ENCODE data around the gene FYTTD1. TPM values are rescaled to one million over a fixed set of nuclear protein-coding genes. Genes with fewer than 3 reads are reported as not detected.
"Not testable (repeated sequence)": the region's sequence is repeated elsewhere in the genome, so short reads cannot be mapped to it uniquely, and the experiment has no call there.

Gene FYTTD1
- total and polyA plus RNA-seq, 2 donors (not counting 1 experiment from before 2014, with no cell fraction given): 6.2 to 110 TPM

- Histone ChIP-seq H3K9ac (ENCODE audit: low read length) (no peak overlapping the region), H3K27me3 (replicated peaks in 1 of 4; ENCODE audit: control extremely low read depth in 1 of 4, control insufficient read depth in 3 of 4, insufficient read depth in 4 of 4, low read length in 3 of 4) (no peaks in the 10 kb centered on the region), H3K79me2 (ENCODE audit: control insufficient read depth, insufficient read depth, low read length) (peaks cover 84% of the 10 kb centered on the region), H3K27ac (ENCODE audit: low read length in 2 of 2) (peak overlapping the region; percentile 4 to 60), H3K4me1 (ENCODE audit: control insufficient read depth in 2 of 2, insufficient read depth in 2 of 2, low read length in 2 of 2) (peaks cover 47 to 54% of the 10 kb centered on the region in 2 donors), H4K20me1 (ENCODE audit: control insufficient read depth, insufficient read depth, low read length, poor library complexity, severe bottlenecking) (peaks cover 34% of the 10 kb centered on the region), H3K4me2 (replicated peaks; ENCODE audit: low read depth, low read length, poor library complexity, severe bottlenecking) (no peak overlapping the region), H3K36me3 (replicated peaks in 1 of 2; ENCODE audit: control extremely low read depth in 1 of 2, control insufficient read depth in 1 of 2, extremely low read depth in 1 of 2, insufficient read depth in 2 of 2, low read length in 1 of 2) (peaks cover 2 to 11% of the 10 kb centered on the region in 2 experiments), H2AFZ (ENCODE audit: insufficient read depth, low read depth, low read length, poor library complexity, severe bottlenecking) (no peak overlapping the region), H3K9me3 (ENCODE audit: control extremely low read depth in 1 of 3, control insufficient read depth in 2 of 3, insufficient read depth in 1 of 3, low read length in 2 of 3) (peaks cover 0 to 2% (median 0%) of the 10 kb centered on the region in 3 donors), H3K4me3 (ENCODE audit: control extremely low read depth in 1 of 5, extremely low read depth in 1 of 5, insufficient read depth in 1 of 5, low read depth in 2 of 5, low read length in 4 of 5) (no peak overlapping the region)
- no peak for TF ChIP-seq CTCF (IDR thresholded peaks at IDR 0.05)
- no peak for TF ChIP-seq EZH2 (IDR thresholded peaks at IDR 0.05; ENCODE audit: borderline replicate concordance, insufficient read depth, low read depth, low read length, poor library complexity, severe bottlenecking)
- POLR2A ChIA-PET: interaction anchor here (0.6 to 1.1 kb wide), 3 partner anchors 18 to 37 kb away, joined by 3 to 4 read pairs (median 3); no protein-coding TSS in a partner anchor
- WGBS (ENCODE audit: insufficient coverage): no CpG with 5 or more reads among the region's 2 CpGs
- DNase-seq (no peak), ATAC-seq (ENCODE audit: low read depth) (no peak)
- Mint-ChIP-seq H3K27ac (peak overlapping the region; percentile 27), H3K27me3 (no peaks in the 10 kb centered on the region), H3K9me3 (ENCODE audit: insufficient read depth) (no peaks in the 10 kb centered on the region), H3K4me1 (peaks cover 61% of the 10 kb centered on the region), H3K4me3 (no peak overlapping the region)
- intact Hi-C loops (cut with micrococcal nuclease): no loop called here
- CTCF ChIA-PET: interaction anchor here (0.9 kb wide), 1 partner anchor 54 kb away, joined by 3 read pairs; no protein-coding TSS in a partner anchor
Measured at GRCh38 chr3:197730200-197730599, 19.5 kb upstream of the FYTTD1 start.

- CTCF ChIA-PET; intact Hi-C loops (cut with micrococcal nuclease); H3K9me3 ChIP-seq (ENCODE audit: control extremely low read depth in 1 of 3, control insufficient read depth in 2 of 3, insufficient read depth in 1 of 3, low read length in 2 of 3); H3K4me2 ChIP-seq (replicated peaks; ENCODE audit: low read depth, low read length, poor library complexity, severe bottlenecking); DNase-seq; H3K27ac ChIP-seq (ENCODE audit: low read length in 2 of 2); H3K9me3 Mint-ChIP-seq (ENCODE audit: insufficient read depth); H3K27me3 ChIP-seq (replicated peaks in 1 of 4; ENCODE audit: control extremely low read depth in 1 of 4, control insufficient read depth in 3 of 4, insufficient read depth in 4 of 4, low read length in 3 of 4); H3K4me3 ChIP-seq (ENCODE audit: control extremely low read depth in 1 of 5, extremely low read depth in 1 of 5, insufficient read depth in 1 of 5, low read depth in 2 of 5, low read length in 4 of 5); H2AFZ ChIP-seq (ENCODE audit: insufficient read depth, low read depth, low read length, poor library complexity, severe bottlenecking); H3K9ac ChIP-seq (ENCODE audit: low read length); H3K27me3 Mint-ChIP-seq; ATAC-seq (ENCODE audit: low read depth): not testable (repeated sequence)
- Mint-ChIP-seq H3K27ac (peak overlapping the region; percentile 83), H3K4me3 (peak overlapping the region; percentile 45), H3K4me1 (peaks cover 60% of the 10 kb centered on the region)
- peaks cover 53 to 60% of the 10 kb centered on the region in 2 donors for H3K4me1 ChIP-seq (ENCODE audit: control insufficient read depth in 2 of 2, insufficient read depth in 2 of 2, low read length in 2 of 2)
- POLR2A ChIA-PET: interaction anchor here (0.6 kb wide), 2 partner anchors 17 to 37 kb away, joined by 3 to 4 read pairs; no protein-coding TSS in a partner anchor
- peaks cover 2 to 11% of the 10 kb centered on the region in 2 experiments for H3K36me3 ChIP-seq (replicated peaks in 1 of 2; ENCODE audit: control extremely low read depth in 1 of 2, control insufficient read depth in 1 of 2, extremely low read depth in 1 of 2, insufficient read depth in 2 of 2, low read length in 1 of 2)
- H4K20me1 ChIP-seq (ENCODE audit: control insufficient read depth, insufficient read depth, low read length, poor library complexity, severe bottlenecking): peaks cover 34% of the 10 kb centered on the region
- peaks cover 84% of the 10 kb centered on the region for H3K79me2 ChIP-seq (ENCODE audit: control insufficient read depth, insufficient read depth, low read length)
- WGBS (ENCODE audit: insufficient coverage): no CpG with 5 or more reads among the region's 5 CpGs
Measured at GRCh38 chr3:197730770-197731169, 18.9 kb upstream of the FYTTD1 start.

- H3K9ac ChIP-seq (ENCODE audit: low read length); H3K4me2 ChIP-seq (replicated peaks; ENCODE audit: low read depth, low read length, poor library complexity, severe bottlenecking); H3K9me3 ChIP-seq (ENCODE audit: control extremely low read depth in 1 of 3, control insufficient read depth in 2 of 3, insufficient read depth in 1 of 3, low read length in 2 of 3); CTCF ChIA-PET; H3K27me3 Mint-ChIP-seq; intact Hi-C loops (cut with micrococcal nuclease); H3K4me3 ChIP-seq (ENCODE audit: control extremely low read depth in 1 of 5, extremely low read depth in 1 of 5, insufficient read depth in 1 of 5, low read depth in 2 of 5, low read length in 4 of 5); DNase-seq; H3K4me3 Mint-ChIP-seq; ATAC-seq (ENCODE audit: low read depth); H3K9me3 Mint-ChIP-seq (ENCODE audit: insufficient read depth); H2AFZ ChIP-seq (ENCODE audit: insufficient read depth, low read depth, low read length, poor library complexity, severe bottlenecking); H3K27ac Mint-ChIP-seq; POLR2A ChIA-PET; H3K27me3 ChIP-seq (replicated peaks in 1 of 4; ENCODE audit: control extremely low read depth in 1 of 4, control insufficient read depth in 3 of 4, insufficient read depth in 4 of 4, low read length in 3 of 4): not testable (repeated sequence)
- H3K27ac ChIP-seq (ENCODE audit: low read length in 2 of 2): peak overlapping the region in 1 of 2 donors; percentile 95
- peaks cover 2 to 11% of the 10 kb centered on the region in 2 experiments for H3K36me3 ChIP-seq (replicated peaks in 1 of 2; ENCODE audit: control extremely low read depth in 1 of 2, control insufficient read depth in 1 of 2, extremely low read depth in 1 of 2, insufficient read depth in 2 of 2, low read length in 1 of 2)
- H4K20me1 ChIP-seq (ENCODE audit: control insufficient read depth, insufficient read depth, low read length, poor library complexity, severe bottlenecking): peaks cover 32% of the 10 kb centered on the region
- H3K79me2 ChIP-seq (ENCODE audit: control insufficient read depth, insufficient read depth, low read length): peaks cover 86% of the 10 kb centered on the region
- no CpG with 5 or more reads among the region's 27 CpGs for WGBS (ENCODE audit: insufficient coverage)
- H3K4me1 Mint-ChIP-seq: peaks cover 62% of the 10 kb centered on the region
- H3K4me1 ChIP-seq (ENCODE audit: control insufficient read depth in 2 of 2, insufficient read depth in 2 of 2, low read length in 2 of 2): peaks cover 56 to 63% of the 10 kb centered on the region in 2 donors
Measured at GRCh38 chr3:197731483-197731882, 18.2 kb upstream of the FYTTD1 start.

Data from B cell (primary cell).